ENCODE measurements around the gene NAXD.

GRCh38 chr13:110665491-110666254 is 50.3 kb downstream of the NAXD start:
- TF ChIP-seq CTCF (IDR thresholded peaks at IDR 0.05; ENCODE audit: low read depth, low read length) (no peak), EZH2phosphoT487 (IDR thresholded peaks at IDR 0.05; ENCODE audit: low read depth) (no peak)
